Thyroid gland (tissue), 4 donors: ENCODE measurements around the gene AKT1. TPM values are rescaled to one million over a fixed set of nuclear protein-coding genes. Genes with fewer than 3 reads are reported as not detected.
"Not testable (repeated sequence)": the region's sequence is repeated elsewhere in the genome, so short reads cannot be mapped to it uniquely, and the experiment has no call there.

ENCODE experiments used
- DNase-seq, 2 donors: peaks; one replicate each; pipeline ENCODE4 v3.0.0-alpha.2; 2019
- H3K27ac ChIP-seq, 3 donors: fragments of 200-600 bp; sonication (generic); 1 replicate in 2 of 3; 2 replicates in 1 of 3; pipeline ENCODE4 v1.5.1; 2016 to 2019; ENCODE audit warnings: mild to moderate bottlenecking in 1 of 3, moderate library complexity in 1 of 3
- H3K27me3 ChIP-seq: fragments of 200-600 bp; sonication (generic); one replicate; pipeline ENCODE4 v1.5.1; 2019
- H3K36me3 ChIP-seq, 2 donors: fragments of 200-600 bp; sonication (generic); one replicate each; pipeline ENCODE4 v1.5.1; 2016 to 2019
- H3K4me1 ChIP-seq, 2 donors: fragments of 200-600 bp; sonication (generic); one replicate each; pipeline ENCODE4 v1.5.1; 2017 to 2019
- H3K4me3 ChIP-seq, 3 donors: fragments of 200-600 bp; sonication (generic); replicated peaks in 1 of 3; 1 replicate in 2 of 3; 2 replicates in 1 of 3; pipeline ENCODE4 v1.5.1; 2016; ENCODE audit warnings: mild to moderate bottlenecking in 1 of 3
- H3K9me3 ChIP-seq: fragments of 200-600 bp; sonication (generic); one replicate; pipeline ENCODE4 v1.5.1; 2017
- CTCF ChIP-seq, 6 experiments: fragments of 200-600 bp in 3 of 6; fragments of 450-650 bp in 3 of 6; sonication (generic) in 3 of 6; IDR thresholded peaks; one replicate each; pipeline ENCODE4 v1.5.1; 2016 to 2019; ENCODE audit warnings: antibody characterized with exemption in 6 of 6, mild to moderate bottlenecking in 2 of 6, inconsistent platforms in 1 of 6, moderate library complexity in 1 of 6
- POLR2A ChIP-seq, 2 donors: fragments of 450-650 bp; IDR thresholded peaks; one replicate each; pipeline ENCODE4 v1.6.1; 2017; ENCODE audit warnings: antibody characterized with exemption in 2 of 2, mild to moderate bottlenecking in 2 of 2, moderate library complexity in 1 of 2
- WGBS, 2 donors: methylation state at CpG; one replicate each; pipeline ENCODE4 v1.1.5; 2017; 5-methylcytosine and 5-hydroxymethylcytosine counted together
- intact Hi-C: fragments of 100-400 bp; cut with DNase I; formaldehyde crosslinking; loops from one replicate; pipeline ENCODE4 v1.15.1; 2023
- total RNA-seq, 4 donors: library from RNA; depleted of rRNA; stranded (reverse); fragments of >200 nt; gene quantifications; one replicate each; pipeline ENCODE4 v1.2.3, GENCODE V29; 2016

AKT1 gene
- total RNA-seq, 4 donors from 2014 or later, result 99.8 to 179 (median 152) TPM

- Histone ChIP-seq H3K4me3 (no peak overlapping the region), H3K27ac (no peak overlapping the region), H3K9me3 (no peaks in the 10 kb centered on the region), H3K27me3 (no peaks in the 10 kb centered on the region), H3K4me1 (peaks cover 13 to 16% of the 10 kb centered on the region in 2 donors), H3K36me3 (no peaks in the 10 kb centered on the region)
- TF ChIP-seq CTCF (IDR thresholded peaks at IDR 0.05) (no peak), POLR2A (IDR thresholded peaks at IDR 0.05) (no peak)
- 62 to 85% methylated on average over 6 to 8 of the region's 13 CpGs for whole genome bisulfite sequencing, 2 donors
- no peak for DNase-seq
- intact Hi-C loops, result no loop called here
These were observed 47.5 kb upstream of the AKT1 start for GRCh38 chr14:104843006-104843405.

GRCh38 chr14:104841730-104842129 lies 46.2 kb upstream of the AKT1 start:
- intact Hi-C loops, result no loop called here
- DNase-seq, result no peak
- Histone ChIP-seq H3K27ac (no peak overlapping the region), H3K4me1 (peaks cover 13 to 16% of the 10 kb centered on the region in 2 donors), H3K9me3 (no peaks in the 10 kb centered on the region), H3K36me3 (no peaks in the 10 kb centered on the region), H3K4me3 (no peak overlapping the region), H3K27me3 (no peaks in the 10 kb centered on the region)
- TF ChIP-seq POLR2A (IDR thresholded peaks at IDR 0.05) (no peak), CTCF (IDR thresholded peaks at IDR 0.05) (no peak)
- 80 to 81% methylated on average over 1 of the region's 1 CpG for WGBS, 2 donors

GRCh38 chr14:104836171-104836935 lies 40.8 kb upstream of the AKT1 start:
- H3K4me3 ChIP-seq, H3K27ac ChIP-seq, H3K9me3 ChIP-seq, DNase-seq, H3K27me3 ChIP-seq, H3K36me3 ChIP-seq, intact Hi-C loops, H3K4me1 ChIP-seq: not testable (repeated sequence)
- 94 to 95% methylated on average over 17 to 40 of the region's 41 CpGs for WGBS, 2 donors

- Histone ChIP-seq H3K9me3 (no peaks in the 10 kb centered on the region), H3K4me3 (no peak overlapping the region), H3K27me3 (no peaks in the 10 kb centered on the region), H3K27ac (no peak overlapping the region), H3K4me1 (peaks cover 10 to 14% of the 10 kb centered on the region in 2 donors), H3K36me3 (no peaks in the 10 kb centered on the region)
- no peak for DNase-seq
- intact Hi-C loops, result no loop called here
- TF ChIP-seq POLR2A (IDR thresholded peaks at IDR 0.05) (no peak), CTCF (IDR thresholded peaks at IDR 0.05) (no peak)
- 68 to 71% methylated on average over 9 of the region's 9 CpGs for WGBS, 2 donors
These were observed 35.2 kb upstream of the AKT1 start for GRCh38 chr14:104830781-104831180.

- H3K36me3 ChIP-seq, result no peaks in the 10 kb centered on the region
- DNase-seq, result peak; percentile 37 to 53
- H3K4me1 ChIP-seq, result peaks cover 13 to 17% of the 10 kb centered on the region in 2 donors
- no peaks in the 10 kb centered on the region for H3K27me3 ChIP-seq
- intact Hi-C loops, result loop anchor here (2.0 to 10.0 kb wide), 2 partner anchors 37 to 147 kb away; partner anchors contain the start of genes AHNAK2 and CEP170B
- H3K27ac ChIP-seq, result peak overlapping the region in 1 of 3 donors; percentile 52
- TF ChIP-seq CTCF (IDR thresholded peaks at IDR 0.05), result peak in 3 of 6 experiments; percentile 26 to 46 (median 43)
- no peak for TF ChIP-seq POLR2A (IDR thresholded peaks at IDR 0.05)
- H3K4me3 ChIP-seq, result peak overlapping the region in 1 of 3 donors; percentile 41
- no peaks in the 10 kb centered on the region for H3K9me3 ChIP-seq
- WGBS, 2 donors, result 11 to 12% methylated on average over 21 to 29 of the region's 39 CpGs
These were observed 31.9 kb upstream of the AKT1 start for GRCh38 chr14:104827177-104828055.
